OCI-LY3 (cell line): Measurements from ENCODE around the gene ZBTB38.

ENCODE experiments used
- H2AFZ ChIP-seq: fragments of 200-600, 300-600 bp; shearing (Covaris generic); 2 replicates; pipeline ENCODE4 v1.6.0; 2014; ENCODE audit warnings: antibody characterized with exemption, low read depth, low read length
- H3K27ac ChIP-seq: fragments of 200-600, 300-600 bp; sonication (generic); 2 replicates; pipeline ENCODE4 v1.5.1; 2014; ENCODE audit warnings: mild to moderate bottlenecking, low read length, moderate library complexity, mixed read lengths
- H3K27me3 ChIP-seq: fragments of 200-600, 300-600 bp; sonication (generic); 2 replicates; pipeline ENCODE4 v1.6.1; 2014; ENCODE audit warnings: low read depth, low read length, mixed read lengths
- H3K36me3 ChIP-seq: fragments of 200-600, 300-600 bp; sonication (generic); replicated peaks from 2 replicates; pipeline ENCODE3; 2014; ENCODE audit warnings: low read depth, low read length, mixed read lengths
- H3K4me1 ChIP-seq: fragments of 300-600, 200-600 bp; sonication (generic); 2 replicates; pipeline ENCODE4 v1.6.1; 2014; ENCODE audit warnings: low read length, mixed read lengths
- H3K4me2 ChIP-seq: fragments of 200-600, 300-600 bp; sonication (generic); 2 replicates; pipeline ENCODE4 v1.6.1; 2014; ENCODE audit warnings: low read length, mixed read lengths
- H3K4me3 ChIP-seq: fragments of 300-600, 200-600 bp; sonication (generic); 2 replicates; pipeline ENCODE4 v1.5.1; 2014; ENCODE audit warnings: antibody characterized with exemption, mild to moderate bottlenecking, low read length, moderate library complexity
- H3K79me2 ChIP-seq: fragments of 300-600, 200-600 bp; shearing (Covaris generic); 2 replicates; pipeline ENCODE4 v1.6.1; 2014; ENCODE audit warnings: mild to moderate bottlenecking, low read length, mixed read lengths
- H3K9ac ChIP-seq: fragments of 300-600, 200-600 bp; shearing (Covaris generic); 2 replicates; pipeline ENCODE4 v1.6.0; 2014; ENCODE audit warnings: mild to moderate bottlenecking, low read length, moderate library complexity
- H3K9me3 ChIP-seq: fragments of 200-600, 300-600 bp; shearing (Covaris generic); 2 replicates; pipeline ENCODE4 v1.6.1; 2014; ENCODE audit warnings: low read length, mixed read lengths; ENCODE audit not compliant: insufficient read depth
- H4K20me1 ChIP-seq: fragments of 200-600, 300-600 bp; sonication (generic); 2 replicates; pipeline ENCODE4 v1.6.1; 2016; ENCODE audit warnings: low read length, mixed read lengths; ENCODE audit not compliant: insufficient read depth
- EZH2phosphoT487 ChIP-seq: fragments of 200-600 bp; shearing (Covaris generic); IDR thresholded peaks from 2 replicates; pipeline ENCODE4 v1.6.1; 2018; ENCODE audit warnings: antibody characterized with exemption, mixed run types, low read depth
- TF ChIP-seq, protein P1 (sequence below): fragments of 200-600, 300-600 bp; sonication (generic); IDR thresholded peaks from 2 replicates; pipeline ENCODE4 v1.5.1; 2014; ENCODE audit warnings: antibody characterized with exemption, low read length, low read depth

The ZBTB38 gene

DNA sequence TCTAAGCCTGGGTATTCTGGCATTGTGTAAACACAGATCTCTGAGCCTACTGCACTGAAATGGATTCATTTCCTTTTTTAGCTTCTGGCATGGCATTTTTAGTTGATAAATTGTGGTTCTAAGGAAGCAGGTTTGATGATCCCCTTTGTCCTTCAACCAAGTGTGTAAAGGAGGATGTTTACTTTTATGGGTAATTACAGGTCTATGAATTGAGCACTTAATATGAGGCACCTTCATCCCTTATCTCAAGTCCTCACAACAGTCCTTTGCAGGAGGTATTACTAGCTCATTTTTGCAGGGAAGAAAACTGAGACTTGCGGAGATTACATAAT lies 30.8 kb upstream of the ZBTB38 start:
- H3K4me1 ChIP-seq = peaks cover 19% of the 10 kb centered on the region
- H3K27ac ChIP-seq = peak overlapping the region; percentile 51; the same call in 1 of the 2 replicates

DNA sequence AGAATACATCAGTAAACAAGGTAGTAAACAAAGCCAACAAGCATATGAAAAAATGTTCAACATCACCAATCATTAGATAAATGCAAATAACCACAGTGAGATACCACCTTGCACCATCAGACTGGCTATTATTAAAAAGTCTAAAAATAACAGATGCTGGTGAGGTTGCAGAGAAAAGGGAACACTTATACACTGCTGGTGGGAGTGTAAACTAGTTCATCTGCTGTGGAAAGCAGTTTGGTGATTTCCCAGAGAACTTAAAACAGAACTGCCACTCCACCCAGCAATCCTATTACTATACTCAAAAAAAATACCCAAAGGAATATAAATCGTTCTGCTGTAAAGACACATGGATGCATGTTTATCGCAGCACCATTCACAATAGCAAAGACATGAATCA lies 30.3 kb upstream of the ZBTB38 start:
- TF ChIP-seq, protein P1, sequence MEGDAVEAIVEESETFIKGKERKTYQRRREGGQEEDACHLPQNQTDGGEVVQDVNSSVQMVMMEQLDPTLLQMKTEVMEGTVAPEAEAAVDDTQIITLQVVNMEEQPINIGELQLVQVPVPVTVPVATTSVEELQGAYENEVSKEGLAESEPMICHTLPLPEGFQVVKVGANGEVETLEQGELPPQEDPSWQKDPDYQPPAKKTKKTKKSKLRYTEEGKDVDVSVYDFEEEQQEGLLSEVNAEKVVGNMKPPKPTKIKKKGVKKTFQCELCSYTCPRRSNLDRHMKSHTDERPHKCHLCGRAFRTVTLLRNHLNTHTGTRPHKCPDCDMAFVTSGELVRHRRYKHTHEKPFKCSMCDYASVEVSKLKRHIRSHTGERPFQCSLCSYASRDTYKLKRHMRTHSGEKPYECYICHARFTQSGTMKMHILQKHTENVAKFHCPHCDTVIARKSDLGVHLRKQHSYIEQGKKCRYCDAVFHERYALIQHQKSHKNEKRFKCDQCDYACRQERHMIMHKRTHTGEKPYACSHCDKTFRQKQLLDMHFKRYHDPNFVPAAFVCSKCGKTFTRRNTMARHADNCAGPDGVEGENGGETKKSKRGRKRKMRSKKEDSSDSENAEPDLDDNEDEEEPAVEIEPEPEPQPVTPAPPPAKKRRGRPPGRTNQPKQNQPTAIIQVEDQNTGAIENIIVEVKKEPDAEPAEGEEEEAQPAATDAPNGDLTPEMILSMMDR = no peak
- no peak for TF ChIP-seq EZH2phosphoT487
- Histone ChIP-seq H3K27me3 (no peaks in the 10 kb centered on the region), H3K4me3 (no peak overlapping the region), H3K4me2 (no peak overlapping the region), H3K4me1 (peaks cover 19% of the 10 kb centered on the region), H3K9ac (no peak overlapping the region), H3K79me2 (no peaks in the 10 kb centered on the region), H3K9me3 (no peaks in the 10 kb centered on the region), H2AFZ (no peak overlapping the region), H4K20me1 (no peaks in the 10 kb centered on the region), H3K36me3 (no peaks in the 10 kb centered on the region), H3K27ac (no peak overlapping the region)

More for the DNA sequence above, 30.8 kb upstream of the ZBTB38 start:
- no peaks in the 10 kb centered on the region for H3K36me3 ChIP-seq
- H3K79me2 ChIP-seq = no peaks in the 10 kb centered on the region
- peak overlapping the region; percentile 20; the same call in 1 of the 2 replicates for H3K4me3 ChIP-seq
- TF ChIP-seq EZH2phosphoT487 = no peak
- TF ChIP-seq, protein P1 = no peak
- no peaks in the 10 kb centered on the region for H4K20me1 ChIP-seq
- no peak overlapping the region for H3K9ac ChIP-seq
- peak overlapping the region; percentile 23; the same call in 1 of the 2 replicates for H2AFZ ChIP-seq
- H3K9me3 ChIP-seq = no peaks in the 10 kb centered on the region
- H3K27me3 ChIP-seq = no peaks in the 10 kb centered on the region
- peak overlapping the region; percentile 77 for H3K4me2 ChIP-seq

DNA sequence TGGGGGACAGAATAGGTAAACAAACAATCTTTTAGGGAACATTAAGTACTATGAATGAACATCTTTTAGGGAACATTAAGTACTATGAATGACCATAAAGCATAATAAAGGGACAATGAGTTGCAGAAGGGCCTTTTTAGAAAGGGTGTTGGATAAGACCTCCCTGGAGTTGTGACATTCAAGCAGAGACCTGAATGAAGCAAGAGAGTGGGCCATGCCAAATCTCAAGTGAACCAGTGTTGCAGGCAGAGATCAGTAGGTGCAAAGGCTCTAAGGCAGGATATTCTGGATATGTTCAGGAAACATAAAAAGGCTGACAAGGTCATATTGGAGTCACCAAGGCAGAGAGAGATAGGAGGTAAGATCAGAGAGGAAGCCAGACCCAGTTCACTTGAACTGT lies 29.4 kb upstream of the ZBTB38 start:
- H3K27me3 ChIP-seq = no peaks in the 10 kb centered on the region
- no peak overlapping the region for H3K4me2 ChIP-seq
- no peak overlapping the region for H2AFZ ChIP-seq
- no peak overlapping the region for H3K4me3 ChIP-seq
- H3K79me2 ChIP-seq = no peaks in the 10 kb centered on the region
- H3K27ac ChIP-seq = no peak overlapping the region
- TF ChIP-seq, protein P1 = no peak
- H3K9ac ChIP-seq = no peak overlapping the region
- H4K20me1 ChIP-seq = no peaks in the 10 kb centered on the region
- peaks cover 19% of the 10 kb centered on the region for H3K4me1 ChIP-seq
- H3K9me3 ChIP-seq = no peaks in the 10 kb centered on the region
- H3K36me3 ChIP-seq = no peaks in the 10 kb centered on the region

DNA sequence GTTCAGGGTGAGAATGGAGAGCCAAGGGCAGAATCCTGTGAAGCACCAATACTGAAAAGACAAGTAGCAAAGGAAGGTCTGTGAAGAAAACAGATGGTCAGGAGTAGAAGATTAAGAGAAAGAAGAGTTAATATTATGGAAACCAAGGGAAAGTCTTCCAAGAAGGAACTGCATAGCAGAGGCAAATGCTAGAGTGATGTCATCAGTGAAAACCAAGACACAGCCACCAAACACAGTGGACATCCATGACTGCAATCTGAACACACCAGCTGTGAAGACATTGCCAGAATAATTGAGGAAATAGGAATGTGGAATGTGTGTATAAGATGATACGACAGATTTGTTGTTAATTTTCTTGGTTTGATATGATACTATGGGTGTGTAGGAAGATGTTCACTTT lies 26.8 kb upstream of the ZBTB38 start:
- no peak overlapping the region for H2AFZ ChIP-seq
- H3K9me3 ChIP-seq = no peaks in the 10 kb centered on the region
- TF ChIP-seq, protein P1 = no peak
- TF ChIP-seq EZH2phosphoT487 = no peak
- H3K4me3 ChIP-seq = no peak overlapping the region
- H3K27ac ChIP-seq = no peak overlapping the region
- no peaks in the 10 kb centered on the region for H3K79me2 ChIP-seq
- no peak overlapping the region for H3K4me2 ChIP-seq
- H3K27me3 ChIP-seq = no peaks in the 10 kb centered on the region
- peaks cover 11% of the 10 kb centered on the region for H3K4me1 ChIP-seq
- H3K9ac ChIP-seq = no peak overlapping the region
- H3K36me3 ChIP-seq = no peaks in the 10 kb centered on the region
- H4K20me1 ChIP-seq = no peaks in the 10 kb centered on the region
